ENCODE data around the gene TMPRSS11E. TPM values are rescaled to one million over a fixed set of nuclear protein-coding genes. Genes with fewer than 3 reads are reported as not detected.
"Not testable (repeated sequence)": the region's sequence is repeated elsewhere in the genome, so short reads cannot be mapped to it uniquely, and the experiment has no call there.

The TMPRSS11E gene
- polyA plus RNA-seq, 1 experiment = not detected

- H3K27ac ChIP-seq (ENCODE audit: low read depth, low read length) = no peak overlapping the region
- TF ChIP-seq, protein P1, sequence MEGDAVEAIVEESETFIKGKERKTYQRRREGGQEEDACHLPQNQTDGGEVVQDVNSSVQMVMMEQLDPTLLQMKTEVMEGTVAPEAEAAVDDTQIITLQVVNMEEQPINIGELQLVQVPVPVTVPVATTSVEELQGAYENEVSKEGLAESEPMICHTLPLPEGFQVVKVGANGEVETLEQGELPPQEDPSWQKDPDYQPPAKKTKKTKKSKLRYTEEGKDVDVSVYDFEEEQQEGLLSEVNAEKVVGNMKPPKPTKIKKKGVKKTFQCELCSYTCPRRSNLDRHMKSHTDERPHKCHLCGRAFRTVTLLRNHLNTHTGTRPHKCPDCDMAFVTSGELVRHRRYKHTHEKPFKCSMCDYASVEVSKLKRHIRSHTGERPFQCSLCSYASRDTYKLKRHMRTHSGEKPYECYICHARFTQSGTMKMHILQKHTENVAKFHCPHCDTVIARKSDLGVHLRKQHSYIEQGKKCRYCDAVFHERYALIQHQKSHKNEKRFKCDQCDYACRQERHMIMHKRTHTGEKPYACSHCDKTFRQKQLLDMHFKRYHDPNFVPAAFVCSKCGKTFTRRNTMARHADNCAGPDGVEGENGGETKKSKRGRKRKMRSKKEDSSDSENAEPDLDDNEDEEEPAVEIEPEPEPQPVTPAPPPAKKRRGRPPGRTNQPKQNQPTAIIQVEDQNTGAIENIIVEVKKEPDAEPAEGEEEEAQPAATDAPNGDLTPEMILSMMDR (IDR thresholded peaks at IDR 0.05; ENCODE audit: low read depth, low read length) = no peak
- H3K4me3 ChIP-seq (ENCODE audit: low read depth, low read length) = no peak overlapping the region
- ChIA-PET POLR2A (no interaction called here), CTCF (no interaction called here)
- DNase-seq (ENCODE audit: low read depth, low spot score) = no peak
- no peaks in the 10 kb centered on the region for H3K9me3 ChIP-seq (ENCODE audit: control insufficient read depth, insufficient read depth, low read length)
- no peaks in the 10 kb centered on the region for H3K27me3 ChIP-seq (ENCODE audit: control insufficient read depth, insufficient read depth, low read length)
Measured at GRCh38 chr4:68518889-68519288, 71.6 kb downstream of the TMPRSS11E start.

DNA sequence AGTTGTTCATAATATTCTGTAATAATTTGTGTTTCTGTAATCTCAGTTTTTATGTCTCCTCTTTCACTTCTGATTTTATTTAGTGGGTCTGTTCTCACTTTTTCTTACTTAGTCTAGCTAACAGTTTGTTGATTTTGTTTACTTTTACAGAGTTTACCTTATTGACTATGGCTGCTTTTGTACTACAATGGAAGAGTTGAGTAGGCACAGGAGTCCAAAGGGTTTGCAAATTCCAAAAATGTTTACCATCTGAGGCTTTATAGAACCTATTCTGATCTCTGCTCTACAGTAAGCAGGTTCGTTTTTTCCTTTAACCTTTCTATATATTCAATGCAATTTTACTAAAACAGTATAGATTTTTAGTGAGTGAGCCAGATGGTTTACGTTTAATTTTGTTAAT is 73.7 kb downstream of the TMPRSS11E start:
- ChIA-PET CTCF (interaction anchor here (0.6 kb wide), 1 partner anchor 30 kb away, joined by 4 read pairs; no protein-coding TSS in a partner anchor), POLR2A (no interaction called here)
- Histone ChIP-seq H3K4me3 (ENCODE audit: low read depth, low read length) (no peak overlapping the region), H3K27ac (ENCODE audit: low read depth, low read length) (no peak overlapping the region), H3K9me3 (ENCODE audit: control insufficient read depth, insufficient read depth, low read length) (no peaks in the 10 kb centered on the region), H3K27me3 (ENCODE audit: control insufficient read depth, insufficient read depth, low read length) (no peaks in the 10 kb centered on the region)
- TF ChIP-seq, protein P1 (IDR thresholded peaks at IDR 0.05; ENCODE audit: low read depth, low read length) = no peak
- no peak for DNase-seq (ENCODE audit: low read depth, low spot score)

DNA sequence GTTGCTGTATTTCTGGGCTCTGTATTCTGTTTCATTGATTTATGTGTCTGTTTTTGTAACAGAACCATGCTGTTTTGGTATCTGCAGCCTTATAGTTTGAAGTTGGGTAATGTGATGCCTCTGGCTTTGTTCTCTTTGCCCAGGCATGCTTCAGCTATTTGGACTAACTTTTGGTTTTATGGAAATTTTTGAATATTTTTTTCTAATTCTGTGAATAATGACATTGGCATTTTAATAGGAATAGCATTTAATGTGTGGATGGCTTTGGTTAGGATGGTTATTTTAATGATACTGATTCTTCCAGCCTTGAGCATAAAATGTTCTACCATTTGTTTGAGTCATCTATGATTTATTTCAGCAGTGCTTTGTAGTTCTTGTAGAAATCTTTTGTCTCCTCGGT is 75.0 kb downstream of the TMPRSS11E start:
- H3K4me3 ChIP-seq (ENCODE audit: low read depth, low read length); DNase-seq (ENCODE audit: low read depth, low spot score); H3K27ac ChIP-seq (ENCODE audit: low read depth, low read length); H3K9me3 ChIP-seq (ENCODE audit: control insufficient read depth, insufficient read depth, low read length); POLR2A ChIA-PET; H3K27me3 ChIP-seq (ENCODE audit: control insufficient read depth, insufficient read depth, low read length): not testable (repeated sequence)
- CTCF ChIA-PET = interaction anchor here (1.0 kb wide), 1 partner anchor 24 kb away, joined by 4 read pairs; no protein-coding TSS in a partner anchor

GRCh38 chr4:68535974-68536373 is 88.7 kb downstream of the TMPRSS11E start:
- CTCF ChIA-PET = no interaction called here

GRCh38 chr4:68536375-68536774 is 89.1 kb downstream of the TMPRSS11E start:
- DNase-seq (ENCODE audit: low read depth, low spot score) = no peak
- Histone ChIP-seq H3K4me3 (ENCODE audit: low read depth, low read length) (no peak overlapping the region), H3K27me3 (ENCODE audit: control insufficient read depth, insufficient read depth, low read length) (no peaks in the 10 kb centered on the region), H3K27ac (ENCODE audit: low read depth, low read length) (no peak overlapping the region), H3K9me3 (ENCODE audit: control insufficient read depth, insufficient read depth, low read length) (no peaks in the 10 kb centered on the region)
- TF ChIP-seq, protein P1 (IDR thresholded peaks at IDR 0.05; ENCODE audit: low read depth, low read length) = no peak
- ChIA-PET CTCF (no interaction called here), POLR2A (no interaction called here)

More at GRCh38 chr4:68535974-68536373, 88.7 kb downstream of the TMPRSS11E start:
- DNase-seq (ENCODE audit: low read depth, low spot score) = no peak
- Histone ChIP-seq H3K9me3 (ENCODE audit: control insufficient read depth, insufficient read depth, low read length) (no peaks in the 10 kb centered on the region), H3K27me3 (ENCODE audit: control insufficient read depth, insufficient read depth, low read length) (no peaks in the 10 kb centered on the region), H3K4me3 (ENCODE audit: low read depth, low read length) (no peak overlapping the region), H3K27ac (ENCODE audit: low read depth, low read length) (no peak overlapping the region)
- TF ChIP-seq, protein P1 (IDR thresholded peaks at IDR 0.05; ENCODE audit: low read depth, low read length) = no peak
- POLR2A ChIA-PET = no interaction called here

- POLR2A ChIA-PET; H3K9me3 ChIP-seq (ENCODE audit: control insufficient read depth, insufficient read depth, low read length); H3K27me3 ChIP-seq (ENCODE audit: control insufficient read depth, insufficient read depth, low read length); H3K4me3 ChIP-seq (ENCODE audit: low read depth, low read length); DNase-seq (ENCODE audit: low read depth, low spot score); H3K27ac ChIP-seq (ENCODE audit: low read depth, low read length): not testable (repeated sequence)
- CTCF ChIA-PET = interaction anchor here (0.5 kb wide), 1 partner anchor 19 kb away, joined by 5 read pairs; no protein-coding TSS in a partner anchor
Measured at GRCh38 chr4:68542742-68543141, 95.5 kb downstream of the TMPRSS11E start.

Other genes with a start within 250 kb of the TMPRSS11E start
- not detected in 2 replicates for gene TMPRSS11B, start 201.8 kb upstream of the TMPRSS11E start, polyA plus RNA-seq (2011; rRNA removed)
- 40.7 and 48.0 TPM in 2 replicates for gene YTHDC1, start 97.4 kb upstream of the TMPRSS11E start, polyA plus RNA-seq (2011; rRNA removed)
- not detected in 2 replicates for gene UGT2B17, start 128.9 kb downstream of the TMPRSS11E start, polyA plus RNA-seq (2011; rRNA removed)
- gene UGT2B15, start 223.2 kb downstream of the TMPRSS11E start, polyA plus RNA-seq (2011; rRNA removed) = not detected in 2 replicates

Data from AG04450 (cell line).